CD4-positive, alpha-beta T cell (primary cell): ENCODE measurements around the gene PRR5L. TPM values are rescaled to one million over a fixed set of nuclear protein-coding genes. Genes with fewer than 3 reads are reported as not detected.

Source experiments
- ATAC-seq: fragments of 200-7000 bp; cut with Tn5 transposase; one replicate; pipeline ENCODE4 v1.10.0; 2022; ENCODE audit warnings: mild to moderate bottlenecking; ENCODE audit not compliant: poor library complexity
- CTCF ChIA-PET: fragments of 350-600 bp; sonication (Branson Sonifier 250); formaldehyde crosslinking; loops from one replicate; lab custom pipeline; 2021; ENCODE audit warnings: antibody characterized with exemption, inconsistent platforms; lab: Charles Lee
- POLR2A ChIA-PET: fragments of 350-600 bp; sonication (Branson Sonifier 250); formaldehyde crosslinking; loops from one replicate; lab custom pipeline; 2021; ENCODE audit warnings: antibody characterized with exemption, inconsistent platforms; lab: Charles Lee
- DNase-seq, 14 experiments: peaks; one replicate each; pipeline ENCODE4 v3.0.0-alpha.2; 2013 to 2020; ENCODE audit warnings: mixed read lengths in 2 of 14
- H3K27ac ChIP-seq, 2 donors: one replicate each; pipeline versions ENCODE4 v1.5.1 to v1.7.0; 2013; ENCODE audit warnings: low read length in 2 of 2, low read depth in 1 of 2, mild to moderate bottlenecking in 1 of 2
- H3K27me3 ChIP-seq, 2 experiments: 1 replicate in 1 of 2; 2 replicates in 1 of 2; pipeline versions ENCODE4 v1.6.1 to v1.7.0; 2013; ENCODE audit warnings: low read length in 2 of 2, control low read depth in 1 of 2, mild to moderate bottlenecking in 1 of 2, moderate library complexity in 1 of 2; ENCODE audit not compliant: insufficient read depth in 2 of 2, control insufficient read depth in 1 of 2
- H3K36me3 ChIP-seq: one replicate; pipeline ENCODE4 v1.6.1; 2013; ENCODE audit warnings: low read length, control low read depth; ENCODE audit not compliant: insufficient read depth
- H3K4me1 ChIP-seq: one replicate; pipeline ENCODE4 v1.6.1; 2013; ENCODE audit warnings: low read length, control low read depth; ENCODE audit not compliant: insufficient read depth
- H3K4me3 ChIP-seq: one replicate; pipeline ENCODE4 v1.5.1; 2013; ENCODE audit warnings: mild to moderate bottlenecking, low read length, moderate library complexity
- H3K9me3 ChIP-seq, 2 experiments: 1 replicate in 1 of 2; 2 replicates in 1 of 2; pipeline versions ENCODE4 v1.6.1 to v1.7.0; 2013; ENCODE audit warnings: low read length in 2 of 2, mild to moderate bottlenecking in 2 of 2, control low read depth in 1 of 2, moderate library complexity in 1 of 2; ENCODE audit not compliant: control insufficient read depth in 1 of 2, insufficient read depth in 1 of 2
- H3K27ac Mint-ChIP-seq: one replicate; pipeline ENCODE4 v1.8.0; 2020; ENCODE audit warnings: mixed read lengths
- H3K27me3 Mint-ChIP-seq: one replicate; pipeline ENCODE4 v1.8.0; 2021; ENCODE audit warnings: mixed read lengths
- H3K36me3 Mint-ChIP-seq: one replicate; pipeline ENCODE4 v1.8.0; 2021; ENCODE audit warnings: low read depth, mixed read lengths
- H3K4me1 Mint-ChIP-seq: one replicate; pipeline ENCODE4 v1.8.0; 2021; ENCODE audit warnings: low read depth, mixed read lengths
- H3K4me3 Mint-ChIP-seq: one replicate; pipeline ENCODE4 v1.8.0; 2020; ENCODE audit warnings: mild to moderate bottlenecking, mixed read lengths
- H3K9me3 Mint-ChIP-seq: one replicate; pipeline ENCODE4 v1.8.0; 2020; ENCODE audit warnings: mixed read lengths
- intact Hi-C, 2 experiments: fragments of 100-400 bp; cut with DNase I in 1 of 2; cut with micrococcal nuclease in 1 of 2; formaldehyde crosslinking; loops; one replicate each; pipeline versions ENCODE4 v1.15.1 to v1.9.0; 2023 to 2025; cut with DNase I, micrococcal nuclease
- total RNA-seq, 174 experiments: library from RNA in 2 of 174; stranded (reverse) in 2 of 174; gene quantifications; one replicate each; pipeline ENCODE4 v1.2.3 and lab custom pipeline; 2021 to 2026
- TF ChIP-seq, protein P1 (sequence below): fragments of 200-600 bp; IDR thresholded peaks from one replicate; pipeline ENCODE4 v1.8.0; 2022; ENCODE audit warnings: antibody characterized with exemption, mild to moderate bottlenecking

The PRR5L gene
- total RNA-seq, 2 experiments from 2014 or later: 5.4 to 7.6 TPM

DNA sequence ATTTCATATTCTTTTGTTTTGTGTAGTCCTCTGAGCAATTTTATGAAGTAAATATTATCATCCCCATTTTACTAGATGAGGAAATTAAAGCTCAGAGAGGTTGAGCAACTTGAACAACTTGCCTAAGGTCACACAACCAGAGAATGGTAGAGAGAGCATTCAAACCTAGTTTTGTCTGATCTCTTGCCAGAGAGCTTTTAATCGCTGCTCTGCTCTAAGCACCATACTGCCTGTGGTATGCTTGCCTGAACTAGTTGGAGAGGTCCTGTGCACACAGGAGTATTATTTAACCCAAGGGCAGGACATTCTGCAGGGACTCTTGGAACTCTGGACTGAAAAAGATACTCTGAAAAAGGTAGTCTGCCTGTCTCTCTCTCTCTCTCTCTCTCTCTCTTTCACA is 175.5 kb downstream of the PRR5L start:
- Mint-ChIP-seq H3K4me3 (no peak overlapping the region), H3K9me3 (no peaks in the 10 kb centered on the region), H3K4me1 (no peaks in the 10 kb centered on the region), H3K27me3 (no peaks in the 10 kb centered on the region), H3K27ac (no peak overlapping the region), H3K36me3 (no peaks in the 10 kb centered on the region)
- intact Hi-C loops: no loop called here
- ChIA-PET POLR2A (no interaction called here), CTCF (no interaction called here)
- no peak for DNase-seq
- no peaks in the 10 kb centered on the region for H3K27me3 ChIP-seq
- no peaks in the 10 kb centered on the region for H3K9me3 ChIP-seq
- ATAC-seq: no peak
- H3K27ac ChIP-seq: no peak overlapping the region
- H3K36me3 ChIP-seq: no peaks in the 10 kb centered on the region
- TF ChIP-seq, protein P1, sequence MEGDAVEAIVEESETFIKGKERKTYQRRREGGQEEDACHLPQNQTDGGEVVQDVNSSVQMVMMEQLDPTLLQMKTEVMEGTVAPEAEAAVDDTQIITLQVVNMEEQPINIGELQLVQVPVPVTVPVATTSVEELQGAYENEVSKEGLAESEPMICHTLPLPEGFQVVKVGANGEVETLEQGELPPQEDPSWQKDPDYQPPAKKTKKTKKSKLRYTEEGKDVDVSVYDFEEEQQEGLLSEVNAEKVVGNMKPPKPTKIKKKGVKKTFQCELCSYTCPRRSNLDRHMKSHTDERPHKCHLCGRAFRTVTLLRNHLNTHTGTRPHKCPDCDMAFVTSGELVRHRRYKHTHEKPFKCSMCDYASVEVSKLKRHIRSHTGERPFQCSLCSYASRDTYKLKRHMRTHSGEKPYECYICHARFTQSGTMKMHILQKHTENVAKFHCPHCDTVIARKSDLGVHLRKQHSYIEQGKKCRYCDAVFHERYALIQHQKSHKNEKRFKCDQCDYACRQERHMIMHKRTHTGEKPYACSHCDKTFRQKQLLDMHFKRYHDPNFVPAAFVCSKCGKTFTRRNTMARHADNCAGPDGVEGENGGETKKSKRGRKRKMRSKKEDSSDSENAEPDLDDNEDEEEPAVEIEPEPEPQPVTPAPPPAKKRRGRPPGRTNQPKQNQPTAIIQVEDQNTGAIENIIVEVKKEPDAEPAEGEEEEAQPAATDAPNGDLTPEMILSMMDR: no peak
- no peaks in the 10 kb centered on the region for H3K4me1 ChIP-seq
- H3K4me3 ChIP-seq: no peak overlapping the region

DNA sequence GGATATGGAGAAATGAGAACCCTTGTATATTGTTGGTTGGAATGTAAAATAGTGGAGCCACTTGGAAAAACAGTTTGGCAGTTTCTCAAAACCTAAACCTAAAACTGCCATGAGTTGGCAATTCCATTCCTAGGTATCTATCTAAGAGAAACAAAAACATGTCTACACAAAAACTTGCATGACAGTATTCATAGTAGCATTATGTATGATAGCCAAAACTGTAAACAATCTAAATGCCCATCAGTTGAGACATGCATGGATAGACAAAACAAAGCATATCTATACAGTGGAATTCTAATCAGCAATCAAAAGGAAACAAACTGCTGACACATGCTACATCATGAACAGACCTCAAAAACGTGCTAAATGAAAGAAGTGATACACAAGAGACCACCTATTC is 179.1 kb downstream of the PRR5L start:
- Histone ChIP-seq H3K9me3 (no peaks in the 10 kb centered on the region), H3K4me3 (no peak overlapping the region), H3K27me3 (no peaks in the 10 kb centered on the region), H3K27ac (no peak overlapping the region), H3K4me1 (no peaks in the 10 kb centered on the region), H3K36me3 (no peaks in the 10 kb centered on the region)
- Mint-ChIP-seq H3K9me3 (no peaks in the 10 kb centered on the region), H3K4me3 (no peak overlapping the region), H3K36me3 (no peaks in the 10 kb centered on the region), H3K4me1 (no peaks in the 10 kb centered on the region), H3K27me3 (no peaks in the 10 kb centered on the region), H3K27ac (no peak overlapping the region)
- POLR2A ChIA-PET: no interaction called here
- intact Hi-C loops: loop anchor here in 1 of 2 experiments (5.0 kb wide), 2 partner anchors 118 to 653 kb away; no protein-coding TSS in a partner anchor
- TF ChIP-seq, protein P1: no peak
- DNase-seq (no peak), ATAC-seq (no peak)
- CTCF ChIA-PET: no interaction called here

DNA sequence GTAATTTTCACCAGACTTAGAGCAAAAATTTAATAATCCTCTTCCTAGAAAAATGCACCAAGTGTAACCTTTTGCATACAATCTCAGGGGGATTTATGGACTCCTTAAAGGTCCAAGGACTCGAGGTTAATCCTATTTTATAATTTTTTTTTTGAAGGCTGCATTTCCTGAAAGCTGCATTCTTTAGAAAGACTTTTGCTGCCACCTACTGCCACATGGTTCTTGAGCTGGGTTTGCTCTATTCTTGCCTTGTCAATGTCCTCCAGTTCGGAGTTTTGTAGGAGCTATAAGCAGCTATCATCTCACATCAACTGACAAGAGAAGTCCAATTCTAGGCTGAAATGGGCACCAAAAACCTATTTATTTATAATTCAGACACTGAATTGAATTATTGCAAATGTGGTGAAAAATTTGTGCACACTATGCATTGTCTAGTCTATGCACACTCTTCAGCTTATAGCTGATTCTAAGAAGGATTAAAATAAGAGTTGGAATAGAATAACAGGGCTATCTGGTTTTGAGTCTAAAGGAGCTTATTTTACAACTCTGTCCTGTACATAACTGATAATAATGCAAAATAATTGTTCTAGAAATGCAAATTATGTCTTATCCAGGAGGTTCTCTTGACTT is 182.7 kb downstream of the PRR5L start:
- CTCF ChIA-PET: interaction anchor here (0.9 to 2.7 kb wide), 5 partner anchors 14 to 213 kb away, joined by 3 to 12 read pairs (median 3); no protein-coding TSS in a partner anchor
- H3K4me1 Mint-ChIP-seq: peaks cover 2% of the 10 kb centered on the region
- no peaks in the 10 kb centered on the region for H3K9me3 Mint-ChIP-seq
- no peak for ATAC-seq
- no peaks in the 10 kb centered on the region for H3K27me3 Mint-ChIP-seq
- Histone ChIP-seq H3K27ac (no peak overlapping the region), H3K36me3 (no peaks in the 10 kb centered on the region), H3K4me1 (peaks cover 2% of the 10 kb centered on the region), H3K4me3 (no peak overlapping the region), H3K9me3 (peaks cover 0 to 4% of the 10 kb centered on the region in 2 experiments), H3K27me3 (no peaks in the 10 kb centered on the region)
- POLR2A ChIA-PET: interaction anchor here (1.1 to 1.7 kb wide), 2 partner anchors 10 to 24 kb away, joined by 3 to 7 read pairs; no protein-coding TSS in a partner anchor
- peaks cover 17% of the 10 kb centered on the region for H3K36me3 Mint-ChIP-seq
- intact Hi-C loops: loop anchor here (1.0 to 5.0 kb wide), 7 partner anchors 122 to 863 kb away; no protein-coding TSS in a partner anchor
- TF ChIP-seq, protein P1: peak; percentile 57
- peak in 5 of 14 experiments; percentile 7 to 70 (median 56) for DNase-seq
- no peak overlapping the region for H3K4me3 Mint-ChIP-seq
- no peak overlapping the region for H3K27ac Mint-ChIP-seq
